Adipocyte (in vitro differentiated cells): ENCODE results near the gene ARHGEF16.

Experiments
- DNase-seq: peaks from one replicate; pipeline ENCODE4 v3.0.0-alpha.2; 2015; ENCODE audit warnings: low read depth
- H3K27me3 ChIP-seq: replicated peaks from 2 replicates; pipeline ENCODE4 v1.7.0; 2013; ENCODE audit warnings: mild to moderate bottlenecking, low read length, moderate library complexity; ENCODE audit not compliant: control insufficient read depth, insufficient read depth
- H3K36me3 ChIP-seq: 2 replicates; pipeline ENCODE4 v1.7.0; 2013; ENCODE audit warnings: low read length, mild to moderate bottlenecking, moderate library complexity; ENCODE audit not compliant: control insufficient read depth, insufficient read depth, severe bottlenecking
- H3K4me1 ChIP-seq: 2 replicates; pipeline ENCODE4 v1.7.0; 2013; ENCODE audit warnings: mild to moderate bottlenecking, low read length, moderate library complexity; ENCODE audit not compliant: control insufficient read depth, insufficient read depth
- H3K4me3 ChIP-seq: 2 replicates; pipeline ENCODE4 v1.7.0; 2013; ENCODE audit warnings: mild to moderate bottlenecking, low read length, moderate library complexity
- H3K9ac ChIP-seq: 2 replicates; pipeline ENCODE4 v1.7.0; 2013; ENCODE audit warnings: mild to moderate bottlenecking, low read length, moderate library complexity
- H3K9me3 ChIP-seq: 2 replicates; pipeline ENCODE4 v1.7.0; 2013; ENCODE audit warnings: mild to moderate bottlenecking, low read length, moderate library complexity; ENCODE audit not compliant: control insufficient read depth

Gene ARHGEF16

GRCh38 chr1:3511856-3512255 lies 57.4 kb downstream of the ARHGEF16 start:
- Histone ChIP-seq H3K27me3 (no peaks in the 10 kb centered on the region), H3K4me1 (no peaks in the 10 kb centered on the region), H3K9ac (no peak overlapping the region), H3K9me3 (no peaks in the 10 kb centered on the region), H3K36me3 (no peaks in the 10 kb centered on the region), H3K4me3 (no peak overlapping the region)
- DNase-seq = no peak

DNA sequence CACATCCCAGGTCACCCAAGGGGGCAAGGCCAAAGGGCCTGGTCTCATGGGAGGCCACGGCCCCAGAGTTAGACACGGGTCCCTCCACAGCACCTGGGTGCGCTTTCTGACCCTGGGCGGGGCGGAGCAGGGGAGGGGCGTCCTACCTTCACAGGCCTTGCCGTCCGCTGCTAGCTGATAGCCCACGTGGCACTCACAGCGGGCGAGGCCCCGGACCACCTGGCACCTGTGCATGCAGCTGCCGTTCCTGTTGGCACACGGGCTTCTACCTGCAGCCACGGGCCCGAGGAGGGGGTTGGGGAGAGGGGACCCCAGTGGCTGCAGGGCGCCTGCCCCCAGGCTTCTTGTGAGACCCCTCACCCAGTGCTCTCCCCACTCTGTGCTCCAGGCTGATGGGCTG lies 59.9 kb downstream of the ARHGEF16 start:
- no peak for DNase-seq
- Histone ChIP-seq H3K9me3 (no peaks in the 10 kb centered on the region), H3K27me3 (no peaks in the 10 kb centered on the region), H3K4me3 (no peak overlapping the region), H3K4me1 (no peaks in the 10 kb centered on the region), H3K9ac (no peak overlapping the region), H3K36me3 (no peaks in the 10 kb centered on the region)

DNA sequence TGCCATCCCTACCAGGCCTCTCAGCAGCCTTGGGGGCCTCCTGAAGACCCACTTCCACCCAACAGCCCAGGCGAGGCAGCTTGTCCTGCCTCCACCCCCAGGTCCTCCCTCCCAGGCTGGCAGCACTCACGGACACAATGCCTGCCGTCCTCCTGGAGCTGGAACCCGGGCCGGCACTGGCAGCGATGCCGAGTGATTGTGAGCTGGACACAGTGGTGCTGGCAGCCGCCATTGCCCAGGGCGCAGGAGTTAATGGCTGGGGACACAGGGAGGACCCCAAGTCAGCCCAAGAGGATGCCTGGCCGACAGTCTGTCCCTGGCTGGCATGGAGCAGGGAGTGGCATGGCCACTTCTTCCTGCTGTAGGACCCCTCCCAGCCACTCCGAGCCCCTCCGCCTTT lies 60.8 kb downstream of the ARHGEF16 start:
- no peak overlapping the region for H3K4me3 ChIP-seq
- H3K9ac ChIP-seq = no peak overlapping the region
- no peaks in the 10 kb centered on the region for H3K27me3 ChIP-seq
- no peaks in the 10 kb centered on the region for H3K36me3 ChIP-seq
- DNase-seq = no peak
- H3K9me3 ChIP-seq = no peaks in the 10 kb centered on the region
- H3K4me1 ChIP-seq = no peaks in the 10 kb centered on the region

- Histone ChIP-seq H3K4me3 (no peak overlapping the region), H3K9ac (no peak overlapping the region), H3K27me3 (no peaks in the 10 kb centered on the region), H3K4me1 (no peaks in the 10 kb centered on the region), H3K36me3 (no peaks in the 10 kb centered on the region), H3K9me3 (no peaks in the 10 kb centered on the region)
- peak; percentile 61 for DNase-seq
These were observed 61.5 kb downstream of the ARHGEF16 start for GRCh38 chr1:3515774-3516480.

DNA sequence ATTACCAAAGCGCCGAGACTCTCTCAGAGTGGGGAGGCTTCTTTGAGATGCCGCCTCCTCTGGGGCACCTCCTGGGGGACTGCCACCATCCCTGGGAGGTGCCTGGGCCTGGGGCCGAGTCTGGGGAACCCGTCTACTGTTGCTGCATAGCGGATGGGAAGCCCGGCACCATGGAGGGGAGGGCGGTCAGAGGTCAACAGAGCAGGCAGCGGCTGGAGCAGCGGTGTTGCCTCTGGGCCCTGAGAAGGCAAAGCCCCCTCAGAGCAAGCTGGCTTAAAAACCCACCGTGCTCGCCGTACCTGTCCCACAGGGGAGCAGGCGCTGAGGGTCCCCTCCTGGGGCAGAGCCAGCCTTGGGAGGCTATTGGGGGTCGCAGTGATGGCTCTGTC lies 62.0 kb downstream of the ARHGEF16 start:
- no peaks in the 10 kb centered on the region for H3K4me1 ChIP-seq
- H3K27me3 ChIP-seq = no peaks in the 10 kb centered on the region
- no peak overlapping the region for H3K4me3 ChIP-seq
- no peaks in the 10 kb centered on the region for H3K36me3 ChIP-seq
- DNase-seq = no peak
- no peak overlapping the region for H3K9ac ChIP-seq
- no peaks in the 10 kb centered on the region for H3K9me3 ChIP-seq

- Histone ChIP-seq H3K27me3 (no peaks in the 10 kb centered on the region), H3K9me3 (no peaks in the 10 kb centered on the region), H3K4me3 (no peak overlapping the region), H3K9ac (no peak overlapping the region), H3K4me1 (no peaks in the 10 kb centered on the region), H3K36me3 (no peaks in the 10 kb centered on the region)
- no peak for DNase-seq
These were observed 62.6 kb downstream of the ARHGEF16 start for GRCh38 chr1:3516911-3517675.

GRCh38 chr1:3518256-3518655 lies 63.8 kb downstream of the ARHGEF16 start:
- Histone ChIP-seq H3K4me1 (no peaks in the 10 kb centered on the region), H3K36me3 (no peaks in the 10 kb centered on the region), H3K4me3 (no peak overlapping the region), H3K27me3 (no peaks in the 10 kb centered on the region), H3K9ac (no peak overlapping the region), H3K9me3 (no peaks in the 10 kb centered on the region)
- no peak for DNase-seq

DNA sequence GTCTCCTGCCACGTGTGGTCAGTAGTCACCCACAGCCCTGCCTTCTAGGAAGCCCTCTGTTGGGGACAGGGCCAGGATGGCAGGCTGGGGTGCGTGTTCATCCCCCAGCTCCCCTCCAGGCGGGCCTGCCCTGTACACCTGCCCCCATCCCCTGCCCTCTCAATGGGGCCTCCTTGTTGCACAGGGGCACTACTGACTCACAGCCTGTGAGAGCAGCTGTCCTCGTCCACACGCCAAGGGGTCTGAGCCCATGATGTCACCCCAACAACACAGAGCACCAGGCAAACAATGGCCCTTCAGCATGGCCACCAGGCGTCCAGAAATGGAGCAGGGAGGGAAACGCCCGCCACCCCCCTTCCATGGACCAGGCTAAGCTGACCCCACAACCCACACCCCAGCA lies 64.3 kb downstream of the ARHGEF16 start:
- Histone ChIP-seq H3K4me3 (no peak overlapping the region), H3K36me3 (no peaks in the 10 kb centered on the region), H3K4me1 (no peaks in the 10 kb centered on the region), H3K9me3 (no peaks in the 10 kb centered on the region), H3K27me3 (no peaks in the 10 kb centered on the region), H3K9ac (no peak overlapping the region)
- no peak for DNase-seq

- H3K9me3 ChIP-seq = no peaks in the 10 kb centered on the region
- H3K27me3 ChIP-seq = no peaks in the 10 kb centered on the region
- no peaks in the 10 kb centered on the region for H3K36me3 ChIP-seq
- no peak for DNase-seq
- no peaks in the 10 kb centered on the region for H3K4me1 ChIP-seq
- no peak overlapping the region for H3K4me3 ChIP-seq
- H3K9ac ChIP-seq = no peak overlapping the region
These were observed 64.9 kb downstream of the ARHGEF16 start for GRCh38 chr1:3519301-3519885.

DNA sequence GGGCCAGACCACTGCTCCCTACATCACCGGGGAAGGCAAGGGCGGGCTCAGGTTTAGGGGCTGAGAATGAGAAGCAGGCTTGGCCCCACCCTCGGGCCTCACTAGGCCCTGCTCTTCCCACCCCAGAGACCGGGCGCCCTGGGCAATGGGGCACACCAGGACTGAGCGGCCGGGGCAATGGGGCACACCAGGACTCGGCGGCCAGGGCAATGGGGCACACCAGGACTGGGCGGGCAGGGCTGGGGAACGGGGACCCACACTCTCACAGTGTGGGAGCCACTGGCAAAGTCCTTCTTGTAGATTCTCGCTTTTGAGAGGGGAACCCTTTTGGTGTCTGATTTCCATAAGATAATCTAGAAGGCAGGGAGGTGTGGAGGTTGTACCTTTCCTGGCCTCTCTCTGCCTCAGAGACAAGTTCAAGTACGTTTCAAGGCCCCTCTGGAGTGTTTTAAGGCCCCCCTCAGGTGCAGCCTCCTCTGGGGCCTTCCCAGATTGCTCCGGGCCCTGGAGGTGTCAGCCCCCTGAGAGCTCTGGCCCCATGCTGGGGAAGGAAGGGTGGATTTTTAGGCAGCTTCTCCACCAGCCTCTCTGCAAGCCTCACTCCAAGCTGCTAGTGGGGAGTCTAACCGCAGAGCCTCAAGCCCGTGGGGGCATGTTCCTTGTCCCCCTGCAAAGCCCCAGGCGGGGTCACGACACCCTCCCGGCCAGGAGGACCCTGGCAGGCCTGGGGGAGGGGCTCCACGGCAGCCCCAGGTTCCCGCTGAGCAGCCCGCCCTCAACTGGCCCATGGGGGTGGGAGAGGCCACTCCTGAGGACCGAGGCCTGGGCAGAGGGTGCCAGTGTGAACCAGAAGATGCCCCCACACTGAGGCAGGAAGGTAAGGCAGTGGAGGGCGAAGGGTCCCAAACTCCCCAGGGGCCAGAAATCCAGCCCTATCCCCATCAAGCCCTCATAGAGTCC lies 66.2 kb downstream of the ARHGEF16 start:
- no peak overlapping the region for H3K9ac ChIP-seq

GRCh38 chr1:3521426-3521825 lies 67.0 kb downstream of the ARHGEF16 start:
- no peak overlapping the region for H3K9ac ChIP-seq
- no peak overlapping the region for H3K4me3 ChIP-seq
- H3K9me3 ChIP-seq = no peaks in the 10 kb centered on the region
- DNase-seq = no peak
- H3K36me3 ChIP-seq = no peaks in the 10 kb centered on the region
- no peaks in the 10 kb centered on the region for H3K4me1 ChIP-seq
- H3K27me3 ChIP-seq = no peaks in the 10 kb centered on the region

More for the DNA sequence above, 66.2 kb downstream of the ARHGEF16 start:
- no peak for DNase-seq
- H3K4me3 ChIP-seq = no peak overlapping the region
- no peaks in the 10 kb centered on the region for H3K4me1 ChIP-seq
- no peaks in the 10 kb centered on the region for H3K9me3 ChIP-seq
- H3K27me3 ChIP-seq = no peaks in the 10 kb centered on the region
- H3K36me3 ChIP-seq = no peaks in the 10 kb centered on the region
